HepG2 (cell line): ENCODE data around the gene GDF9. TPM values are rescaled to one million over a fixed set of nuclear protein-coding genes. Genes with fewer than 3 reads are reported as not detected.

Experiments
- HMGA1 ChIP-seq: sonication (generic); formaldehyde crosslinking; conservative IDR thresholded peaks from 2 replicates; pipeline ENCODE4 v1.4.0; 2020; ENCODE audit warnings: missing genetic modification reagents
- ZNF296 ChIP-seq: sonication (generic); formaldehyde crosslinking; conservative IDR thresholded peaks from 2 replicates; pipeline ENCODE4 v1.5.0; 2020; ENCODE audit warnings: mild to moderate bottlenecking, missing genetic modification reagents
- ZNF547 ChIP-seq: sonication (generic); formaldehyde crosslinking; IDR thresholded peaks from 2 replicates; pipeline ENCODE4 v1.5.1; 2020; ENCODE audit warnings: mild to moderate bottlenecking, missing genetic modification reagents
- ZNF773 ChIP-seq: sonication (generic); formaldehyde crosslinking; IDR thresholded peaks from 2 replicates; pipeline ENCODE4 v1.4.0; 2020; ENCODE audit warnings: missing genetic modification reagents, borderline replicate concordance
- ZNF878 ChIP-seq: sonication (generic); formaldehyde crosslinking; IDR thresholded peaks from 2 replicates; pipeline ENCODE4 v1.8.1; 2023; ENCODE audit warnings: mild to moderate bottlenecking, missing genetic modification reagents, moderate library complexity
- polyA plus RNA-seq, 8 experiments: library from polyadenylated mRNA; depleted of rRNA in 3 of 8; stranded (reverse) in 7 of 8; unstranded in 1 of 8; fragments of >200 nt; fragmentation: Illumina TruSeq in 4 of 8; extraction: Trizol in 4 of 8; gene quantifications; 2 replicates each; pipeline versions ENCODE4 v1.2.1 to v1.2.3, GENCODE V29; 2011 to 2016; ENCODE audit warnings: low read depth in 4 of 8, missing spikeins in 1 of 8, mixed read lengths in 1 of 8; ENCODE audit not compliant: insufficient read depth in 1 of 8
- total RNA-seq, 5 experiments: library from RNA; depleted of rRNA; stranded (reverse); fragments of >200 nt; fragmentation: Illumina TruSeq; extraction: Trizol; gene quantifications; 2 replicates each; pipeline ENCODE4 v1.2.3, GENCODE V29; 2016; ENCODE audit warnings: low read depth in 1 of 5
- TF ChIP-seq, protein P1 (sequence below): sonication (generic); formaldehyde crosslinking; IDR thresholded peaks from 2 replicates; pipeline ENCODE4 v1.5.0; 2020; ENCODE audit warnings: mild to moderate bottlenecking, missing genetic modification reagents, borderline replicate concordance
- TF ChIP-seq, protein P2 (sequence below), 2 experiments: fragments of 450-650 bp in 1 of 2; sonication (generic) in 1 of 2; formaldehyde crosslinking in 1 of 2; IDR thresholded peaks; 2 replicates each; pipeline versions ENCODE4 v1.6.1 to v1.8.0; 2016 to 2022; ENCODE audit warnings: antibody characterized with exemption in 1 of 2, mild to moderate bottlenecking in 1 of 2, missing genetic modification reagents in 1 of 2
- TF ChIP-seq, protein P3 (sequence below): IDR thresholded peaks from 2 replicates; pipeline ENCODE4 v1.6.1; 2016; ENCODE audit warnings: missing compliant biosample characterization, missing genetic modification reagents, borderline replicate concordance

The GDF9 gene
- total and polyA plus RNA-seq, 2 of the 13 experiments (the other 11 are each of a cell fraction or from before 2014, with no cell fraction given): 0.33 to 0.38 TPM

DNA sequence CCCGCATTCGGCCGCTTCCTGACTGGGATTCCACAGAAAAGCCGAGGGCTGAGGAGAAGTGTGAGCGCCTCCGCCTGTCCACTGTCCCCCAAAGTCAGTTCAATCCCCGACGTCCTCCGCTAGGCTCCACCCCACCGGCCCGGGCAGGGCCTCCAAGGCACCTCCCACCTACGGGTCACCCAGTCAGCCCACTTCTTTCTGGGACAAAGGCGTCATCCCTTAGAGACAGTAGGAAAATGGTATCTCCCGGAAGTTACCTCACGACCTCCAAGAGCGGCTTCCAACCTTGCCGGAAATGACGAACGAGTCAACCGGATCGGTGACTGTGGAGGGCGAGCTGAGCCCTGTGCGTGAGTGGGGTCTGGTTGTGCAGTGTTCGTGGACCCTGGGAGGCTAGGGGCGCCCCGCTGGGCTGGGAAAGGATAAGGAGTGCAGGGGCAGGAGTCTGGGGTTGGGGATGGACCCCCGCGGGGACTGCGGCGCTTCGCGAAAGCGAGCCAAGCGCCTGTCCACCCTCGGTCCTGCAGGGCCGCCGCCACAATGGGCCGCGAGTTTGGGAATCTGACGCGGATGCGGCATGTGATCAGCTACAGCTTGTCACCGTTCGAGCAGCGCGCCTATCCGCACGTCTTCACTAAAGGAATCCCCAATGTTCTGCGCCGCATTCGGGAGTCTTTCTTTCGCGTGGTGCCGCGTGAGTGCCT, at the start of gene GDF9, which contains the start of gene UQCRQ (continued):
- TF ChIP-seq, protein P1, sequence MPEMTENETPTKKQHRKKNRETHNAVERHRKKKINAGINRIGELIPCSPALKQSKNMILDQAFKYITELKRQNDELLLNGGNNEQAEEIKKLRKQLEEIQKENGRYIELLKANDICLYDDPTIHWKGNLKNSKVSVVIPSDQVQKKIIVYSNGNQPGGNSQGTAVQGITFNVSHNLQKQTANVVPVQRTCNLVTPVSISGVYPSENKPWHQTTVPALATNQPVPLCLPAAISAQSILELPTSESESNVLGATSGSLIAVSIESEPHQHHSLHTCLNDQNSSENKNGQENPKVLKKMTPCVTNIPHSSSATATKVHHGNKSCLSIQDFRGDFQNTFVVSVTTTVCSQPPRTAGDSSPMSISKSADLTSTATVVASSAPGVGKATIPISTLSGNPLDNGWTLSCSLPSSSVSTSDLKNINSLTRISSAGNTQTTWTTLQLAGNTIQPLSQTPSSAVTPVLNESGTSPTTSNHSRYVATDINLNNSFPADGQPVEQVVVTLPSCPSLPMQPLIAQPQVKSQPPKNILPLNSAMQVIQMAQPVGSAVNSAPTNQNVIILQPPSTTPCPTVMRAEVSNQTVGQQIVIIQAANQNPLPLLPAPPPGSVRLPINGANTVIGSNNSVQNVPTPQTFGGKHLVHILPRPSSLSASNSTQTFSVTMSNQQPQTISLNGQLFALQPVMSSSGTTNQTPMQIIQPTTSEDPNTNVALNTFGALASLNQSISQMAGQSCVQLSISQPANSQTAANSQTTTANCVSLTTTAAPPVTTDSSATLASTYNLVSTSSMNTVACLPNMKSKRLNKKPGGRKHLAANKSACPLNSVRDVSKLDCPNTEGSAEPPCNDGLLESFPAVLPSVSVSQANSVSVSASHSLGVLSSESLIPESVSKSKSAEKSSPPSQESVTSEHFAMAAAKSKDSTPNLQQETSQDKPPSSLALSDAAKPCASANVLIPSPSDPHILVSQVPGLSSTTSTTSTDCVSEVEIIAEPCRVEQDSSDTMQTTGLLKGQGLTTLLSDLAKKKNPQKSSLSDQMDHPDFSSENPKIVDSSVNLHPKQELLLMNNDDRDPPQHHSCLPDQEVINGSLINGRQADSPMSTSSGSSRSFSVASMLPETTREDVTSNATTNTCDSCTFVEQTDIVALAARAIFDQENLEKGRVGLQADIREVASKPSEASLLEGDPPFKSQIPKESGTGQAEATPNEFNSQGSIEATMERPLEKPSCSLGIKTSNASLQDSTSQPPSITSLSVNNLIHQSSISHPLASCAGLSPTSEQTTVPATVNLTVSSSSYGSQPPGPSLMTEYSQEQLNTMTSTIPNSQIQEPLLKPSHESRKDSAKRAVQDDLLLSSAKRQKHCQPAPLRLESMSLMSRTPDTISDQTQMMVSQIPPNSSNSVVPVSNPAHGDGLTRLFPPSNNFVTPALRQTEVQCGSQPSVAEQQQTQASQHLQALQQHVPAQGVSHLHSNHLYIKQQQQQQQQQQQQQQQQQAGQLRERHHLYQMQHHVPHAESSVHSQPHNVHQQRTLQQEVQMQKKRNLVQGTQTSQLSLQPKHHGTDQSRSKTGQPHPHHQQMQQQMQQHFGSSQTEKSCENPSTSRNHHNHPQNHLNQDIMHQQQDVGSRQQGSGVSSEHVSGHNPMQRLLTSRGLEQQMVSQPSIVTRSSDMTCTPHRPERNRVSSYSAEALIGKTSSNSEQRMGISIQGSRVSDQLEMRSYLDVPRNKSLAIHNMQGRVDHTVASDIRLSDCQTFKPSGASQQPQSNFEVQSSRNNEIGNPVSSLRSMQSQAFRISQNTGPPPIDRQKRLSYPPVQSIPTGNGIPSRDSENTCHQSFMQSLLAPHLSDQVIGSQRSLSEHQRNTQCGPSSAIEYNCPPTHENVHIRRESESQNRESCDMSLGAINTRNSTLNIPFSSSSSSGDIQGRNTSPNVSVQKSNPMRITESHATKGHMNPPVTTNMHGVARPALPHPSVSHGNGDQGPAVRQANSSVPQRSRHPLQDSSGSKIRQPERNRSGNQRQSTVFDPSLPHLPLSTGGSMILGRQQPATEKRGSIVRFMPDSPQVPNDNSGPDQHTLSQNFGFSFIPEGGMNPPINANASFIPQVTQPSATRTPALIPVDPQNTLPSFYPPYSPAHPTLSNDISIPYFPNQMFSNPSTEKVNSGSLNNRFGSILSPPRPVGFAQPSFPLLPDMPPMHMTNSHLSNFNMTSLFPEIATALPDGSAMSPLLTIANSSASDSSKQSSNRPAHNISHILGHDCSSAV (CRISPR knock-in tag): no peak
- TF ChIP-seq ZNF547 (CRISPR knock-in tag) (peak; percentile 84), ZNF878 (no peak), ZNF773 (CRISPR knock-in tag) (0 out of 2 replicates have a peak, but pooled peaks have one; percentile 54), HMGA1 (no peak), ZNF296 (CRISPR knock-in tag) (no peak)
- TF ChIP-seq, protein P2, sequence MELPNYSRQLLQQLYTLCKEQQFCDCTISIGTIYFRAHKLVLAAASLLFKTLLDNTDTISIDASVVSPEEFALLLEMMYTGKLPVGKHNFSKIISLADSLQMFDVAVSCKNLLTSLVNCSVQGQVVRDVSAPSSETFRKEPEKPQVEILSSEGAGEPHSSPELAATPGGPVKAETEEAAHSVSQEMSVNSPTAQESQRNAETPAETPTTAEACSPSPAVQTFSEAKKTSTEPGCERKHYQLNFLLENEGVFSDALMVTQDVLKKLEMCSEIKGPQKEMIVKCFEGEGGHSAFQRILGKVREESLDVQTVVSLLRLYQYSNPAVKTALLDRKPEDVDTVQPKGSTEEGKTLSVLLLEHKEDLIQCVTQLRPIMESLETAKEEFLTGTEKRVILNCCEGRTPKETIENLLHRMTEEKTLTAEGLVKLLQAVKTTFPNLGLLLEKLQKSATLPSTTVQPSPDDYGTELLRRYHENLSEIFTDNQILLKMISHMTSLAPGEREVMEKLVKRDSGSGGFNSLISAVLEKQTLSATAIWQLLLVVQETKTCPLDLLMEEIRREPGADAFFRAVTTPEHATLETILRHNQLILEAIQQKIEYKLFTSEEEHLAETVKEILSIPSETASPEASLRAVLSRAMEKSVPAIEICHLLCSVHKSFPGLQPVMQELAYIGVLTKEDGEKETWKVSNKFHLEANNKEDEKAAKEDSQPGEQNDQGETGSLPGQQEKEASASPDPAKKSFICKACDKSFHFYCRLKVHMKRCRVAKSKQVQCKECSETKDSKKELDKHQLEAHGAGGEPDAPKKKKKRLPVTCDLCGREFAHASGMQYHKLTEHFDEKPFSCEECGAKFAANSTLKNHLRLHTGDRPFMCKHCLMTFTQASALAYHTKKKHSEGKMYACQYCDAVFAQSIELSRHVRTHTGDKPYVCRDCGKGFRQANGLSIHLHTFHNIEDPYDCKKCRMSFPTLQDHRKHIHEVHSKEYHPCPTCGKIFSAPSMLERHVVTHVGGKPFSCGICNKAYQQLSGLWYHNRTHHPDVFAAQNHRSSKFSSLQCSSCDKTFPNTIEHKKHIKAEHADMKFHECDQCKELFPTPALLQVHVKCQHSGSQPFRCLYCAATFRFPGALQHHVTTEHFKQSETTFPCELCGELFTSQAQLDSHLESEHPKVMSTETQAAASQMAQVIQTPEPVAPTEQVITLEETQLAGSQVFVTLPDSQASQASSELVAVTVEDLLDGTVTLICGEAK (IDR thresholded peaks at IDR 0.05): peak; percentile 85
- TF ChIP-seq, protein P2 (CRISPR knock-in tag; IDR thresholded peaks at IDR 0.05): peak; percentile 41; the same call in 1 of the 2 replicates
- TF ChIP-seq, protein P3, sequence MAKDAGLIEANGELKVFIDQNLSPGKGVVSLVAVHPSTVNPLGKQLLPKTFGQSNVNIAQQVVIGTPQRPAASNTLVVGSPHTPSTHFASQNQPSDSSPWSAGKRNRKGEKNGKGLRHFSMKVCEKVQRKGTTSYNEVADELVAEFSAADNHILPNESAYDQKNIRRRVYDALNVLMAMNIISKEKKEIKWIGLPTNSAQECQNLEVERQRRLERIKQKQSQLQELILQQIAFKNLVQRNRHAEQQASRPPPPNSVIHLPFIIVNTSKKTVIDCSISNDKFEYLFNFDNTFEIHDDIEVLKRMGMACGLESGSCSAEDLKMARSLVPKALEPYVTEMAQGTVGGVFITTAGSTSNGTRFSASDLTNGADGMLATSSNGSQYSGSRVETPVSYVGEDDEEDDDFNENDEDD: peak; percentile 51; the same call in 1 of the 2 replicates
